Glutamatergic neuron (in vitro differentiated cells): ENCODE data around the gene TAOK1. TPM values are rescaled to one million over a fixed set of nuclear protein-coding genes. Genes with fewer than 3 reads are reported as not detected.

Source experiments
- DNase-seq: peaks from one replicate; pipeline ENCODE4 v3.0.0; 2022
- H3K27ac Mint-ChIP-seq: one replicate; pipeline ENCODE4 v1.8.0; 2020; ENCODE audit warnings: mild to moderate bottlenecking, mixed read lengths, inconsistent platforms; ENCODE audit not compliant: unreplicated experiment
- H3K27me3 Mint-ChIP-seq: one replicate; pipeline ENCODE4 v1.8.0; 2020; ENCODE audit warnings: mild to moderate bottlenecking, moderate library complexity, mixed read lengths, inconsistent platforms; ENCODE audit not compliant: unreplicated experiment
- H3K36me3 Mint-ChIP-seq: one replicate; pipeline ENCODE4 v1.8.0; 2020; ENCODE audit warnings: mild to moderate bottlenecking, mixed read lengths, inconsistent platforms; ENCODE audit not compliant: unreplicated experiment
- H3K4me1 Mint-ChIP-seq: one replicate; pipeline ENCODE4 v1.8.0; 2020; ENCODE audit warnings: mild to moderate bottlenecking, low read depth, mixed read lengths, inconsistent platforms; ENCODE audit not compliant: unreplicated experiment
- H3K4me3 Mint-ChIP-seq: one replicate; pipeline ENCODE4 v1.8.0; 2020; ENCODE audit warnings: mild to moderate bottlenecking, mixed read lengths, inconsistent platforms; ENCODE audit not compliant: unreplicated experiment
- H3K9me3 Mint-ChIP-seq: one replicate; pipeline ENCODE4 v1.8.0; 2020; ENCODE audit warnings: mild to moderate bottlenecking, moderate library complexity, mixed read lengths, inconsistent platforms; ENCODE audit not compliant: unreplicated experiment
- CTCF ChIP-seq: fragments of 200-600 bp; sonication (generic); IDR thresholded peaks from one replicate; pipeline ENCODE4 v1.5.0; 2021; ENCODE audit not compliant: partially characterized antibody, unreplicated experiment
- total RNA-seq: library from RNA; stranded (reverse); fragmentation: NEBNext Ultra II Directional; extraction: Animal tissue kit (Norgen Biotek cat#: 25700); gene quantifications from one replicate; pipeline ENCODE4 v1.2.1, GENCODE V29; 2021; ENCODE audit not compliant: unreplicated experiment

The TAOK1 gene
- total RNA-seq, 1 donor from 2014 or later, result 133 TPM

- Mint-ChIP-seq H3K36me3 (no peaks in the 10 kb centered on the region), H3K9me3 (peaks cover 3% of the 10 kb centered on the region), H3K4me1 (peaks cover 11% of the 10 kb centered on the region), H3K4me3 (no peak overlapping the region), H3K27me3 (peaks cover 16% of the 10 kb centered on the region), H3K27ac (no peak overlapping the region)
- no peak for TF ChIP-seq CTCF
- DNase-seq, result no peak
These were observed 188.7 kb downstream of the TAOK1 start for GRCh38 chr17:29578626-29579485.

GRCh38 chr17:29579866-29580771, 190.0 kb downstream of the TAOK1 start:
- Mint-ChIP-seq H3K36me3 (no peaks in the 10 kb centered on the region), H3K9me3 (peaks cover 5% of the 10 kb centered on the region), H3K27ac (no peak overlapping the region), H3K4me1 (peaks cover 17% of the 10 kb centered on the region), H3K27me3 (peaks cover 15% of the 10 kb centered on the region), H3K4me3 (peak overlapping the region; percentile 43)
- DNase-seq, result peak; percentile 87
- TF ChIP-seq CTCF, result peak; percentile 86

DNA sequence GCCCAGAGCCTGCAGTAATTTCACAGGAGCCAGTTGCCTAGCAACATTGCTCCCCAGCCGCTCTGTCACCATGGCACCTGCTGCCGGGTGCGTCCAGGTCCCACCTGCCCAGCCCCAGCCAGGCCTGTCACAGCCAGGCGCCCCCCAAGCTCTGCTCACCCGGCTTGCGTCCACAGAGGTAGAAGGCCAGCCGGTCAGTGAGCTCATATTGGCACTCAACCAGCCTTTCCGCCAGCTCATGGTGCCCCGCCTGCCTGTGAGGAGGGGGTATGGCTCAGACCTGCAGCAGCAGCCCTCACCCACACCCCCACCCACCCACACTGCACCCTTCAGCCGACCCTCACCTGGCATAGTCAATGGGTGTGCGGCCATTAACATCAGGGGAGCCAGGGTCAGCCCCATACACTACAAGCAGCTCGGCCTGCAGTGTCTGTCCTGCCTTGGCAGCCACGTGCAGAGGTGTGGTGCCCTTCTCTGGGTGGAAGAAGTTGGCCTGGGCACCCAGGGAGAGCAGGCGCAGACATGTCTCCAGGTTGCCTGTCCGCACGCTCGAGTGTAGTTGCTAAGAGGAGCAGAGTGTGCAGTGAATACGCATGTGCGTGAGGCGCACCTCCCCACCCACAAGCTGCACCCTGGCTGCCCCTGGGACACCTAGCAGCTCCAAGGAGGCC, 191.6 kb downstream of the TAOK1 start:
- Mint-ChIP-seq H3K9me3 (peaks cover 5% of the 10 kb centered on the region), H3K4me3 (no peak overlapping the region), H3K4me1 (peaks cover 19% of the 10 kb centered on the region), H3K36me3 (no peaks in the 10 kb centered on the region), H3K27me3 (peaks cover 15% of the 10 kb centered on the region), H3K27ac (no peak overlapping the region)
- no peak for TF ChIP-seq CTCF
- no peak for DNase-seq

DNA sequence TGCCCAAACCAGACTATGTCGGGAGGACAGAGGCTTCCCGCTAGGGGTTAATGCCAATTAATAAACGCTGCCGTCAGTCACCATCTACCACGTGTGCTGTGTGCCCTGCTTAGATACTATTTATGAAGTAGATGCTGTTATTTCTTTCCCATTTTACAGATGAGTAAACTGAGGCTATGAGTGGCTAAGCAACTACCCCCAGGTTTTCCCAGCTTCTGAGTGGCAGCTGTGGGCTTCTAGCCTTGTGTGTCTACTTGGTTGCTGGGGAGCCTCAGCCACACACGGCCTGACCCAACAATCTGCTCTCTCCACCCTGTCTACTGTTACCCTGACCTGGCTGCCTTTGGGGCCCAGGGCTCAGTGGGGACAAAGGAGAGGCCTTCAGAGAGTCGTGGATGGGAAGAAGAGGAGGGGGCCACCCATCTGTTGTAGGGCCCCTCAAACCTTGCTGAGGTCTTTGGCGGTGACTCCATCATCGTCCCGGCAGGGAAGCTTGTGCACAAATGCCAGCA, 192.1 kb downstream of the TAOK1 start:
- Mint-ChIP-seq H3K4me3 (no peak overlapping the region), H3K36me3 (no peaks in the 10 kb centered on the region), H3K27ac (no peak overlapping the region), H3K4me1 (peaks cover 19% of the 10 kb centered on the region), H3K27me3 (peaks cover 15% of the 10 kb centered on the region), H3K9me3 (peaks cover 5% of the 10 kb centered on the region)
- TF ChIP-seq CTCF, result no peak
- DNase-seq, result no peak
